Femur (tissue), 1 donor: Measurements from ENCODE around the gene MBD6.
"Not testable (repeated sequence)": the region's sequence is repeated elsewhere in the genome, so short reads cannot be mapped to it uniquely, and the experiment has no call there.

Source experiments
- DNase-seq: peaks from one replicate; pipeline ENCODE4 v3.0.0-alpha.2; 2017

Gene MBD6

GRCh38 chr12:57490126-57490525 is 32.5 kb upstream of the MBD6 start:
- no peak for DNase-seq

GRCh38 chr12:57491393-57492280 is 31.0 kb upstream of the MBD6 start:
- DNase-seq = no peak

- not testable (repeated sequence) for DNase-seq
Measured at GRCh38 chr12:57495051-57495701, 27.4 kb upstream of the MBD6 start.

- no peak for DNase-seq
Measured at GRCh38 chr12:57496822-57497221, 25.8 kb upstream of the MBD6 start.

GRCh38 chr12:57497223-57498131 is 25.1 kb upstream of the MBD6 start:
- DNase-seq = no peak

- DNase-seq = no peak
Measured at GRCh38 chr12:57498132-57498502, 24.5 kb upstream of the MBD6 start.

- DNase-seq = no peak
Measured at GRCh38 chr12:57498571-57498970, 24.1 kb upstream of the MBD6 start.

GRCh38 chr12:57500213-57500612 is 22.4 kb upstream of the MBD6 start:
- no peak for DNase-seq

GRCh38 chr12:57502311-57502969 is 20.2 kb upstream of the MBD6 start:
- DNase-seq = not testable (repeated sequence)

- not testable (repeated sequence) for DNase-seq
Measured at GRCh38 chr12:57506541-57506940, 16.1 kb upstream of the MBD6 start.

- DNase-seq = not testable (repeated sequence)
Measured at GRCh38 chr12:57507796-57508195, 14.8 kb upstream of the MBD6 start.

- no peak for DNase-seq
Measured at GRCh38 chr12:57511161-57511560, 11.5 kb upstream of the MBD6 start.

- DNase-seq = no peak
Measured at GRCh38 chr12:57511588-57512325, 10.9 kb upstream of the MBD6 start.

GRCh38 chr12:57512665-57513064 is 10.0 kb upstream of the MBD6 start:
- no peak for DNase-seq

- no peak for DNase-seq
Measured at GRCh38 chr12:57513266-57513665, 9.4 kb upstream of the MBD6 start.

- DNase-seq = not testable (repeated sequence)
Measured at GRCh38 chr12:57513677-57514076, 8.9 kb upstream of the MBD6 start.

GRCh38 chr12:57514246-57514645 is 8.4 kb upstream of the MBD6 start:
- not testable (repeated sequence) for DNase-seq

GRCh38 chr12:57514720-57515407 is 7.8 kb upstream of the MBD6 start:
- DNase-seq = no peak

- DNase-seq = no peak
Measured at GRCh38 chr12:57515408-57515933, 7.2 kb upstream of the MBD6 start.

GRCh38 chr12:57515934-57516541 is 6.6 kb upstream of the MBD6 start:
- no peak for DNase-seq
